ENCODE data around the gene C19orf38. TPM values are rescaled to one million over a fixed set of nuclear protein-coding genes. Genes with fewer than 3 reads are reported as not detected.

The C19orf38 gene
- total and polyA plus RNA-seq, 2 experiments from 2014 or later = 0.20 to 0.22 TPM

GRCh38 chr19:10819124-10820060 lies 28.8 kb upstream of the C19orf38 start:
- 96 to 98% methylated on average over 25 to 27 of the region's 27 CpGs for WGBS, 2 experiments (ENCODE audit: low coverage in 1 of 2, low lambda C conversion rate in 2 of 2, missing lambda C conversion rate in 2 of 2)
- peaks cover 41% of the 10 kb centered on the region for H3K79me2 ChIP-seq (ENCODE audit: insufficient read depth)
- no peak overlapping the region for H3K9ac ChIP-seq
- no peaks in the 10 kb centered on the region for H3K27me3 ChIP-seq (replicated peaks; ENCODE audit: insufficient read depth)
- H2AFZ ChIP-seq = no peak overlapping the region
- 0 out of 2 replicates have a peak, but pooled peaks cover 3% of the 10 kb centered on the region for H4K20me1 ChIP-seq (ENCODE audit: insufficient read depth)
- H3F3A ChIP-seq (ENCODE audit: insufficient read depth) = peaks cover 23% of the 10 kb centered on the region
- H3K4me2 ChIP-seq (ENCODE audit: unreplicated experiment) = no peak overlapping the region
- H3K27ac ChIP-seq = no peak overlapping the region
- H3K9me3 ChIP-seq (ENCODE audit: low read depth) = no peaks in the 10 kb centered on the region
- no peak overlapping the region for H3K4me3 ChIP-seq
- no peaks in the 10 kb centered on the region for H3K9me2 ChIP-seq (ENCODE audit: insufficient read depth)
- H3K36me3 ChIP-seq (ENCODE audit: low read depth) = peaks cover 12% of the 10 kb centered on the region; the same call in 1 of the 2 replicates
- TF ChIP-seq EZH2 (IDR thresholded peaks at IDR 0.05; ENCODE audit: insufficient read depth, poor library complexity, severe bottlenecking) (no peak), EZH2phosphoT487 (IDR thresholded peaks at IDR 0.05; ENCODE audit: insufficient read depth, low read depth) (no peak)
- H3K4me1 ChIP-seq (ENCODE audit: insufficient read depth) = peaks cover 24% of the 10 kb centered on the region
- in situ Hi-C loops (cut with MboI) = no loop called here
- DNase-seq = no peak

GRCh38 chr19:10820173-10820572 lies 28.0 kb upstream of the C19orf38 start:
- Histone ChIP-seq H3K36me3 (ENCODE audit: low read depth) (peaks cover 4% of the 10 kb centered on the region; the same call in 1 of the 2 replicates), H3K27ac (no peak overlapping the region)

GRCh38 chr19:10823690-10824089 lies 24.5 kb upstream of the C19orf38 start:
- Histone ChIP-seq H3F3A (ENCODE audit: insufficient read depth) (no peaks in the 10 kb centered on the region), H3K79me2 (ENCODE audit: insufficient read depth) (peaks cover 4% of the 10 kb centered on the region; the same call in 1 of the 2 replicates), H3K9ac (no peak overlapping the region), H3K36me3 (ENCODE audit: low read depth) (no peaks in the 10 kb centered on the region; the same call in 1 of the 2 replicates), H3K27ac (no peak overlapping the region), H3K27me3 (replicated peaks; ENCODE audit: insufficient read depth) (no peaks in the 10 kb centered on the region), H3K4me2 (ENCODE audit: unreplicated experiment) (no peak overlapping the region), H3K9me2 (ENCODE audit: insufficient read depth) (no peaks in the 10 kb centered on the region), H3K9me3 (ENCODE audit: low read depth) (no peaks in the 10 kb centered on the region), H4K20me1 (ENCODE audit: insufficient read depth) (no peaks in the 10 kb centered on the region), H2AFZ (no peak overlapping the region), H3K4me3 (no peak overlapping the region), H3K4me1 (ENCODE audit: insufficient read depth) (peaks cover under 1% of the 10 kb centered on the region; the same call in 1 of the 2 replicates)
- DNase-seq = no peak
- WGBS, 2 experiments (ENCODE audit: low coverage in 1 of 2, low lambda C conversion rate in 2 of 2, missing lambda C conversion rate in 2 of 2) = 87% methylated on average over 12 of the region's 12 CpGs
- in situ Hi-C loops (cut with MboI) = no loop called here
- TF ChIP-seq EZH2phosphoT487 (IDR thresholded peaks at IDR 0.05; ENCODE audit: insufficient read depth, low read depth) = no peak
- no peak for TF ChIP-seq EZH2 (IDR thresholded peaks at IDR 0.05; ENCODE audit: insufficient read depth, poor library complexity, severe bottlenecking)

More at GRCh38 chr19:10820173-10820572, 28.0 kb upstream of the C19orf38 start:
- Histone ChIP-seq H3K9me3 (ENCODE audit: low read depth) (no peaks in the 10 kb centered on the region), H3K79me2 (ENCODE audit: insufficient read depth) (peaks cover 33% of the 10 kb centered on the region), H2AFZ (no peak overlapping the region), H3K9me2 (ENCODE audit: insufficient read depth) (no peaks in the 10 kb centered on the region), H4K20me1 (ENCODE audit: insufficient read depth) (no peaks in the 10 kb centered on the region), H3K4me3 (no peak overlapping the region), H3K27me3 (replicated peaks; ENCODE audit: insufficient read depth) (no peaks in the 10 kb centered on the region), H3K9ac (no peak overlapping the region), H3K4me2 (ENCODE audit: unreplicated experiment) (no peak overlapping the region), H3F3A (ENCODE audit: insufficient read depth) (peaks cover 16% of the 10 kb centered on the region), H3K4me1 (ENCODE audit: insufficient read depth) (peaks cover 16% of the 10 kb centered on the region)
- TF ChIP-seq EZH2 (IDR thresholded peaks at IDR 0.05; ENCODE audit: insufficient read depth, poor library complexity, severe bottlenecking) (no peak), EZH2phosphoT487 (IDR thresholded peaks at IDR 0.05; ENCODE audit: insufficient read depth, low read depth) (no peak)
- WGBS, 2 experiments (ENCODE audit: low coverage in 1 of 2, low lambda C conversion rate in 2 of 2, missing lambda C conversion rate in 2 of 2) = 77 to 81% methylated on average over 7 of the region's 7 CpGs
- DNase-seq = peak; percentile 31
- in situ Hi-C loops (cut with MboI) = no loop called here

- no peaks in the 10 kb centered on the region for H3K4me1 ChIP-seq (ENCODE audit: insufficient read depth)
- no peaks in the 10 kb centered on the region for H3K9me3 ChIP-seq (ENCODE audit: low read depth)
- no peaks in the 10 kb centered on the region for H3K27me3 ChIP-seq (replicated peaks; ENCODE audit: insufficient read depth)
- WGBS, 2 experiments (ENCODE audit: low coverage in 1 of 2, low lambda C conversion rate in 2 of 2, missing lambda C conversion rate in 2 of 2) = 89 to 92% methylated on average over 7 of the region's 7 CpGs
- no peak overlapping the region for H3K4me2 ChIP-seq (ENCODE audit: unreplicated experiment)
- TF ChIP-seq EZH2phosphoT487 (IDR thresholded peaks at IDR 0.05; ENCODE audit: insufficient read depth, low read depth) (no peak), EZH2 (IDR thresholded peaks at IDR 0.05; ENCODE audit: insufficient read depth, poor library complexity, severe bottlenecking) (no peak)
- no peak overlapping the region for H3K9ac ChIP-seq
- H4K20me1 ChIP-seq (ENCODE audit: insufficient read depth) = no peaks in the 10 kb centered on the region
- H3K4me3 ChIP-seq = no peak overlapping the region
- no peak overlapping the region for H2AFZ ChIP-seq
- in situ Hi-C loops (cut with MboI) = no loop called here
- no peaks in the 10 kb centered on the region for H3F3A ChIP-seq (ENCODE audit: insufficient read depth)
- H3K27ac ChIP-seq = no peak overlapping the region
- no peaks in the 10 kb centered on the region for H3K79me2 ChIP-seq (ENCODE audit: insufficient read depth)
- no peaks in the 10 kb centered on the region for H3K9me2 ChIP-seq (ENCODE audit: insufficient read depth)
- H3K36me3 ChIP-seq (ENCODE audit: low read depth) = no peaks in the 10 kb centered on the region; the same call in 1 of the 2 replicates
- DNase-seq = no peak
These were observed 22.0 kb upstream of the C19orf38 start for GRCh38 chr19:10826231-10826630.
